ENCODE measurements around the gene MPRIP.
A peak's percentile ranks its signal among the peaks of the same experiment; 100 is the strongest.

Gene MPRIP

DNA sequence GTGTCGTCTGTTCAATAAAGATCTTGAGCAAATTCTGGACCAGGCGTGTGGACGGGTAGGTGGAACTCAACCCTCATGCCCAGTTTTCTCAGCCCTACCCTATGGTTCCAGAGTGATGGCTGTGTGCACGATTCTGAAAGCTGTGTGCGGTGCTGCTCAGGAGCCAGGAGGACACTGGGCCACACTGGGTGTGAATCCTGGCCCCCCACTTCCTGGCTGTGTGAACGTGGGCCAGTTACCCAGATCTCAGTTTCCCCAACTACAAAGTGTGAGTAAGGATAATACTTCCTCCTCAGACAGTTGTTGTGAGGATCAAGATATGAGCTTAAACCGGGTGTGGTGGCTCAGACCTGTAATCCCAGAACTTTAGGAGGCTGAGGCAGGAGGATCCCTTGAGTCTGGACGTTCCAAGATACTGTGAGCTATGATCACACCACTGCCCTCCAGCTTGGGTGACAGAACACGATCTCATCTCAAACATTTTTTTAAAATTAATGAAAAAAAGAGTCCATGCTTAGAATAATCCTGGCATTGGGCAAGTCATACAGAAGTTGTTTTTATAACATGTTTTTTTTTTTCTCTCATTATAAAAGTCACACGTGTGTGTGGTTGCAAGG is 14.7 kb upstream of the MPRIP start:
- TF ChIP-seq, protein P1, sequence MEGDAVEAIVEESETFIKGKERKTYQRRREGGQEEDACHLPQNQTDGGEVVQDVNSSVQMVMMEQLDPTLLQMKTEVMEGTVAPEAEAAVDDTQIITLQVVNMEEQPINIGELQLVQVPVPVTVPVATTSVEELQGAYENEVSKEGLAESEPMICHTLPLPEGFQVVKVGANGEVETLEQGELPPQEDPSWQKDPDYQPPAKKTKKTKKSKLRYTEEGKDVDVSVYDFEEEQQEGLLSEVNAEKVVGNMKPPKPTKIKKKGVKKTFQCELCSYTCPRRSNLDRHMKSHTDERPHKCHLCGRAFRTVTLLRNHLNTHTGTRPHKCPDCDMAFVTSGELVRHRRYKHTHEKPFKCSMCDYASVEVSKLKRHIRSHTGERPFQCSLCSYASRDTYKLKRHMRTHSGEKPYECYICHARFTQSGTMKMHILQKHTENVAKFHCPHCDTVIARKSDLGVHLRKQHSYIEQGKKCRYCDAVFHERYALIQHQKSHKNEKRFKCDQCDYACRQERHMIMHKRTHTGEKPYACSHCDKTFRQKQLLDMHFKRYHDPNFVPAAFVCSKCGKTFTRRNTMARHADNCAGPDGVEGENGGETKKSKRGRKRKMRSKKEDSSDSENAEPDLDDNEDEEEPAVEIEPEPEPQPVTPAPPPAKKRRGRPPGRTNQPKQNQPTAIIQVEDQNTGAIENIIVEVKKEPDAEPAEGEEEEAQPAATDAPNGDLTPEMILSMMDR (conservative IDR thresholded peaks at IDR 0.05; ENCODE audit: low read length): no peak
- DNase-seq (ENCODE audit: low read depth): no peak
- no peak overlapping the region for H3K4me3 ChIP-seq (ENCODE audit: low read length)

DNA sequence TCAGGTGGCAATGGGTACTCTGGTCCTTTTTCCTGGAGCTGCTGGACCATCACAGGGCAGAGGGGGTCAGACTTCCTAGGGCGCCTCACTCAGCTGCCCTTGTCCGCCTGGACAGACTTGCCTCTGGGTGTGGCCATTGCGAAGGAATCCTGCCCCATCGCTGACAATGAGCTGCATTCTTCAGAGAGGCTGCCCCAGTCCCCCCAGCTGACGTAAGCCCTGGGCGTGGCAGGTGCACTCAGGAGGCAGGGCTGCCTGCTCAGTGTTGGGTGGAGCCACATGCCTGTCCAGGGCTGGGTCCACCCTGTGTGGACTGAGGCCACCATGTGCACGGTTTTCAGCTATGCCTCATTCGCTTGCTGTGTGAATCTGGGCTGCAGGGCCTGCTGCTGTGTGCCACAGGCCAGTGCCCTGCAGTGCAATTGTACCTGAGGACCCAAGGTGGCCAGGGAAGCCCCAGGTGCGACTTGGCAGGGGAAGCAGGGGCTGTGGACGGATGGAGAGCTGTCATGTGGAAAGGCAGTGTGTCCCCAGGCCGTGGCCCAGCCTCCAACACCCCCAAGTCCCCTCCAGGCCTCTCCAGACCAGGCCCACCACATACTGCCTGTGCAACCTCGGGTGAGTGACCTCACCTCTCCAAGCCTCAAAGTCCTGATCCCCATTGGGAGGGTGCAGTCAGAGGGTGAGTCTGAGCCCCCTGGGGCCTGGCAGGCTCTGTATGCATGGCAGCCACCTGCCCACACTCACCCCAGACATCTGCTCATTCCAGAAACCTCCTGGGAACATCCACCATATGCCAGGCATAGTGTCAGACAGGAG is 14.0 kb upstream of the MPRIP start:
- TF ChIP-seq, protein P1 (conservative IDR thresholded peaks at IDR 0.05; ENCODE audit: low read length): 0 out of 2 replicates have a peak, but pooled peaks have one; percentile 6
- no peak overlapping the region for H3K4me3 ChIP-seq (ENCODE audit: low read length)
- DNase-seq (ENCODE audit: low read depth): peak; percentile 90

DNA sequence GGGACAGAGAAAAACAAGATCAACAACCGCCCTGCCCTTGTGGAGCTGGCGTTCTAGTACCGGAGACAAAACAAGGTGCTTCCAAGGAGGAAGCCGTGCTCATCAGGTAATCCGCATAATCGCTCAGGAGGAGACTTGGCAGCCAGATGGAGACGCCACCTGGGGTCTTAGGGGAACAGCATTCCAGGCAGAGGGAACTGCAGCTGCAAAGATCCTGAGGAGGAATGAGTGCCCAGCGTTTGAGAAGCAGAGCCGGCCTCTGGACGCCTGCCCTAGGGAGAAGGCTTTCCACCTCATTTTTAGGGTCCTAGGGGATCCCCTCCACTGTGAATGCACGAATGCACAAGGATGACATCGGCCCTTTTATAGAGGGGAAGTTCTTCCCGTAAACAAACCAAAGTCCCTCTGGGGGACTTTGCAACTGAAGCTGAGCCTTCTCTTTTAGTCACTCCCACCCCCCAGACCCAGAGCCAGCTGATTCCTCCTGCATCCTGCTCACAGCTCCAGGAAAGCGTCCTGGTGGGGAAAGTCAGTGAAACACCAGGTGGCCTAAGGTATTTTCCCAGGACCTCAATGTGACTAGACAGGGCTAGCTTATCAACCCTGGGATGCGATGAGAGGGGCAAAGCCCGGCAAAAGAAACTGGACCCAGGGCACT is 13.2 kb upstream of the MPRIP start:
- TF ChIP-seq, protein P1 (conservative IDR thresholded peaks at IDR 0.05; ENCODE audit: low read length): no peak
- no peak for DNase-seq (ENCODE audit: low read depth)
- H3K4me3 ChIP-seq (ENCODE audit: low read length): no peak overlapping the region

DNA sequence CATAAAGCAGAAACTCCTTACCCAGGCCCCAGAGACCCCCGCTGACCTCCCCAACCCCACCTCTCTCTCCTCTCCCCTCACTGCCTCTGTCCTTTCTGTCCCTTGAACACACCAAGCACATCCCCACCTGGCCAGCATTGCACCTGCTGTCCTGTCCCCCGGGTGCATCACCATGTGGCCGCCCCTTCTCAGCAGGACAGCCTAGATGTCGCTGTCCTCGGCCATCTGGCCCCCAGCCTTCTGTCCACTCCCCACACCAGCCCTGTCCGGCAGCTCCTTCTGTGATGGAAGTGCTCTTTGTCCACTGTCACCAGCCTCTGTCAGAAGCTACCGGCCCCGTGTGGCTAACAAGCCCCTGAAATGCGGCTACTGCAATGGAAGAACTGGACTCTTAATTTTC is 12.3 kb upstream of the MPRIP start:
- DNase-seq (ENCODE audit: low read depth): no peak
- TF ChIP-seq, protein P1 (conservative IDR thresholded peaks at IDR 0.05; ENCODE audit: low read length): no peak
- no peak overlapping the region for H3K4me3 ChIP-seq (ENCODE audit: low read length)

DNA sequence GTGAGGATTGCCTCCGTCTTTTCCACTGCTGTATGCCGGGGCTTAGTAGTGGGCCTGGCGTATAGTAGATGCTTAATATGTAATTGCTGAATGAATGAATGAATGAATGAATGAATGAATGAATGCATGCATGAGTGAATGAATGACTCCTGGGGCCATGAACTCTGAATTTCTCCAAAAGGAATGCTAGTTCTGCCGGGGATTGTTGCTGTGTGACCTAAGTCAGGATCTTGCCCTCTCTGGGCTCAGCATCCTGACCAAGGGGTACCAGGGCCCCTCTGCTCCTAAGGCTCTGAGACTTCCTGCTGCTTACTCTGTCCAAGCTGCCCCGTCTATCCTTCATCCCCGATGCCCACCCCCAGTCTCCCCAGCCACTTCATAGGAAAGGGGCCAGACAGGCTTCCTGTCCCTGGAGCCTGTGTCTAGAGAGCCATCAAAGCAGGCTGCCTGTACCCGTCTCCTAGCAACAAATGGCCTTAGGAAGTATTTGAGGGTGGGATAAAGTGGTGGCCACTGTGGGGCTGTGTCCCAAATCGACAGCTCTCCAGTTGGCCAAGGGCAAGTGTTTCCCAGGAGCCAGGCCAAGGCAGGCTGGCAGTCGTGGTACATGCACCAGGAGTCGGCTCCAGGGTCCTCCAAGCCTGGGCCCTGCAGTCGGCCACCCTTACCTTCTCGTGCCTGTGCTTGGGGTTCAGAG is 11.6 kb upstream of the MPRIP start:
- DNase-seq (ENCODE audit: low read depth): no peak
- TF ChIP-seq, protein P1 (conservative IDR thresholded peaks at IDR 0.05; ENCODE audit: low read length): no peak
- no peak overlapping the region for H3K4me3 ChIP-seq (ENCODE audit: low read length)

DNA sequence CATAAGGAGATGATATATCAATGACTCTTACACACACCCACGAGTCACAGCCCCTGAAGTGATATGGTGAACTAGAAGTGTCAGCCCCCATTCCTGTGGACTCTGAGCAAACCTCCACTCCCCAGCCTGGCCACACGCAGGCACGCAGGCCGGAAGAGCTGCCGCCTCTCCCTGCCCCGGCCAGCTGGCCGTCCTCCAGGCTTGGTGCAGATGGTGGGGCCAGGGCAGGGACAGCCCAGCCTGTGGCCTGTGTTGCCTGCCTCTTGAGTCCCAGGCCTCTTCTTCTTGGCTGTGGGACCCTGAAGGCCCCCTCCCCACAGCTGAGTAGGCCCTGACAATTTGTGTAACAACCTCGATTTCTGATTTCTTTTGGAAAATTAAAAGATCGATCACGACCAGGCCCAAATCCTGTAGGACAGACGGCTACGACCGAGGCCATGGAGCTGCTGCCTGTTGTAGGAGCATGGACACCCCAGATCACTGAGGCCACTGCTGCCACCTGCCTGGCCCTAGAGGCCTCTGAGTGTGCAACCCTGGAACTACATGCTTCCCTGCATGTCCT is 10.0 kb upstream of the MPRIP start:
- TF ChIP-seq, protein P1 (conservative IDR thresholded peaks at IDR 0.05; ENCODE audit: low read length): no peak
- DNase-seq (ENCODE audit: low read depth): peak; percentile 91
- no peak overlapping the region for H3K4me3 ChIP-seq (ENCODE audit: low read length)

All from AG10803 (cell line).